T1000 (cell line): ENCODE results near the gene GTF2B.
"Not testable (repeated sequence)": the region's sequence is repeated elsewhere in the genome, so short reads cannot be mapped to it uniquely, and the experiment has no call there.

ENCODE experiments used
- DNase-seq: peaks from one replicate; lab custom pipeline; 2025; ENCODE audit warnings: mixed read lengths; lab: John Stamatoyannopoulos, UW

Gene GTF2B

GRCh38 chr1:88883156-88883555 lies 8.2 kb downstream of the GTF2B start:
- no peak for DNase-seq

- not testable (repeated sequence) for DNase-seq
These were observed 10.7 kb downstream of the GTF2B start for GRCh38 chr1:88880717-88881116.

- no peak for DNase-seq
These were observed 12.6 kb downstream of the GTF2B start for GRCh38 chr1:88878731-88879130.

GRCh38 chr1:88877911-88878310 lies 13.5 kb downstream of the GTF2B start:
- no peak for DNase-seq

GRCh38 chr1:88877382-88877825 lies 14.0 kb downstream of the GTF2B start:
- no peak for DNase-seq

GRCh38 chr1:88876573-88877365 lies 14.6 kb downstream of the GTF2B start:
- DNase-seq = no peak

- DNase-seq = no peak
These were observed 15.8 kb downstream of the GTF2B start for GRCh38 chr1:88875595-88875994.

- DNase-seq = no peak
These were observed 17.5 kb downstream of the GTF2B start for GRCh38 chr1:88873737-88874349.

- DNase-seq = not testable (repeated sequence)
These were observed 21.7 kb downstream of the GTF2B start for GRCh38 chr1:88869644-88870043.

GRCh38 chr1:88867743-88868521 lies 23.4 kb downstream of the GTF2B start:
- DNase-seq = no peak

- no peak for DNase-seq
These were observed 39.9 kb downstream of the GTF2B start for GRCh38 chr1:88851303-88852063.

- no peak for DNase-seq
These were observed 43.7 kb downstream of the GTF2B start for GRCh38 chr1:88847643-88848042.

- DNase-seq = no peak
These were observed 65.6 kb downstream of the GTF2B start for GRCh38 chr1:88825721-88826120.

- not testable (repeated sequence) for DNase-seq
These were observed 71.7 kb downstream of the GTF2B start for GRCh38 chr1:88819642-88820041.

GRCh38 chr1:88813471-88813870 lies 77.9 kb downstream of the GTF2B start:
- DNase-seq = no peak

- DNase-seq = no peak
These were observed 79.0 kb downstream of the GTF2B start for GRCh38 chr1:88812366-88812765.

- no peak for DNase-seq
These were observed 87.9 kb downstream of the GTF2B start for GRCh38 chr1:88803444-88803843.

- no peak for DNase-seq
These were observed 88.4 kb downstream of the GTF2B start for GRCh38 chr1:88802950-88803349.
